K562 (cell line): ENCODE results near the gene GHDC. TPM values are rescaled to one million over a fixed set of nuclear protein-coding genes. Genes with fewer than 3 reads are reported as not detected.

ENCODE experiments used
- ATAC-seq: fragments of 200-7000 bp; cut with Tn5 transposase; 3 replicates; pipeline ENCODE4 v1.9.1; 2020; ENCODE audit warnings: moderate library complexity
- BruUV-seq: library from RNA; stranded (reverse); fragments of 400-500 nt; replicated peaks from 2 replicates; lab custom pipeline; 2021; lab: Mats Ljungman, UMichigan
- CTCF ChIA-PET: fragments of 300-600 bp; formaldehyde crosslinking; extraction: SDS; loops from one replicate; lab custom pipeline; 2021; ENCODE audit warnings: low intra/inter-chr PET ratio; lab: Yijun Ruan, JAX
- POLR2A ChIA-PET: fragments of 300-600, 350-650 bp; sonication (Branson Sonifier 250); formaldehyde crosslinking; extraction: SDS; loops from one replicate; lab custom pipeline; 2021; ENCODE audit warnings: antibody characterized with exemption, inconsistent platforms; lab: Yijun Ruan, JAX
- DNase-seq, 4 experiments: peaks; one replicate each; pipeline versions ENCODE4 v3.0.0 to v3.0.0-alpha.2; 2011 to 2018; ENCODE audit warnings: low spot score in 3 of 4, mixed read lengths in 3 of 4; ENCODE audit errors: extremely low read depth in 1 of 4
- FAIRE-seq: peaks from 2 replicates; lab custom pipeline; 2011; peaks lifted over from hg19 to GRCh38; lab: Jason Lieb, UNC
- H2AFZ ChIP-seq: 2 replicates; pipeline ENCODE4 v1.6.0; 2011; ENCODE audit warnings: low read depth, low read length, control low read depth, inconsistent platforms
- H3K27ac ChIP-seq: fragments of 200-600 bp; 3 replicates; pipeline ENCODE4 v1.8.0; 2011; ENCODE audit warnings: low read depth, mild to moderate bottlenecking, control low read depth, inconsistent platforms, low read length, moderate library complexity, mixed read lengths; ENCODE audit errors: extremely low read depth
- H3K27me3 ChIP-seq, 2 experiments: fragments of 300-600 bp in 1 of 2; 2 replicates in 1 of 2; 3 replicates in 1 of 2; pipeline versions ENCODE4 v1.6.0 to v1.8.0; 2011; ENCODE audit warnings: inconsistent platforms in 2 of 2, low read length in 2 of 2, mild to moderate bottlenecking in 1 of 2, mixed read lengths in 1 of 2, moderate library complexity in 1 of 2; ENCODE audit not compliant: control insufficient read depth in 2 of 2, insufficient read depth in 2 of 2
- H3K36me3 ChIP-seq: fragments of 300-600 bp; 3 replicates; pipeline ENCODE4 v1.8.0; 2011; ENCODE audit warnings: mild to moderate bottlenecking, low read length, inconsistent platforms; ENCODE audit not compliant: control insufficient read depth, insufficient read depth
- H3K4me1 ChIP-seq, 2 experiments: fragments of 200-600 bp in 1 of 2; replicated peaks in 1 of 2; 2 replicates in 1 of 2; 3 replicates in 1 of 2; pipeline versions ENCODE4 v1.5.1 to v1.8.0; 2011; ENCODE audit warnings: inconsistent platforms in 2 of 2, low read length in 2 of 2, mild to moderate bottlenecking in 1 of 2, mixed read lengths in 1 of 2, moderate library complexity in 1 of 2; ENCODE audit not compliant: control insufficient read depth in 2 of 2, insufficient read depth in 2 of 2
- H3K4me2 ChIP-seq: 2 replicates; pipeline ENCODE4 v1.6.1; 2011; ENCODE audit warnings: low read length, control low read depth, inconsistent platforms, mixed read lengths; ENCODE audit not compliant: insufficient read depth
- H3K4me3 ChIP-seq: fragments of 200-600 bp; sonication (generic), shearing (Covaris generic); 2 replicates; pipeline ENCODE4 v1.5.1; 2016; ENCODE audit warnings: control low read depth, inconsistent platforms
- H3K79me2 ChIP-seq: fragments of 200-600 bp; 3 replicates; pipeline ENCODE4 v1.8.0; 2011; ENCODE audit warnings: low read length, inconsistent platforms; ENCODE audit not compliant: control insufficient read depth, insufficient read depth
- H3K9ac ChIP-seq, 2 experiments: 2 replicates each; pipeline versions ENCODE4 v1.6.0 to v1.6.1; 2011; ENCODE audit warnings: low read depth in 2 of 2, low read length in 2 of 2, control low read depth in 1 of 2, inconsistent platforms in 1 of 2, mild to moderate bottlenecking in 1 of 2, mixed read lengths in 1 of 2; ENCODE audit not compliant: insufficient read depth in 1 of 2
- H3K9me1 ChIP-seq: one replicate; pipeline ENCODE4 v1.6.0; 2011; ENCODE audit warnings: inconsistent platforms, mild to moderate bottlenecking, low read length, moderate library complexity; ENCODE audit not compliant: control insufficient read depth, insufficient read depth
- H3K9me3 ChIP-seq: replicated peaks from 2 replicates; pipeline ENCODE4 v1.5.1; 2011; ENCODE audit warnings: low read depth, low read length, inconsistent platforms; ENCODE audit not compliant: control insufficient read depth, insufficient read depth
- H4K20me1 ChIP-seq: replicated peaks from 2 replicates; pipeline ENCODE4 v1.6.1; 2011; ENCODE audit warnings: low read length, inconsistent platforms, mixed read lengths; ENCODE audit not compliant: control insufficient read depth, insufficient read depth
- ARID1B ChIP-seq: fragments of 450-650 bp; IDR thresholded peaks from 2 replicates; pipeline ENCODE4 v1.6.1; 2016; ENCODE audit warnings: antibody characterized with exemption, mild to moderate bottlenecking, inconsistent platforms
- ARID2 ChIP-seq: fragments of 450-650 bp; IDR thresholded peaks from 2 replicates; pipeline ENCODE4 v1.6.1; 2017; ENCODE audit warnings: antibody characterized with exemption, mild to moderate bottlenecking
- CEBPG ChIP-seq, 3 experiments: fragments of 200-800 bp in 1 of 3; sonication (Bioruptor generic) in 1 of 3; sonication (generic) in 1 of 3; formaldehyde crosslinking in 1 of 3; IDR thresholded peaks in 2 of 3; conservative IDR thresholded peaks in 1 of 3; 2 replicates each; pipeline versions ENCODE4 v1.6.1 to v1.8.0; 2016 to 2022; ENCODE audit warnings: missing compliant biosample characterization in 2 of 3, missing genetic modification characterization in 2 of 3, mild to moderate bottlenecking in 1 of 3, missing genetic modification reagents in 1 of 3
- GTF2E2 ChIP-seq: fragments of 200-800 bp; sonication (Bioruptor generic); IDR thresholded peaks from 2 replicates; pipeline ENCODE4 v1.6.1; 2016; ENCODE audit warnings: missing genetic modification characterization, missing compliant biosample characterization
- OTX1 ChIP-seq: fragments of 450-650 bp; formaldehyde crosslinking; IDR thresholded peaks from 2 replicates; pipeline ENCODE4 v1.4.0; 2022; ENCODE audit warnings: mild to moderate bottlenecking
- POLR2B ChIP-seq: fragments of 450-650 bp; IDR thresholded peaks from 2 replicates; pipeline ENCODE4 v1.6.1; 2018; ENCODE audit warnings: low read depth; ENCODE audit not compliant: partially characterized antibody
- RBM22 ChIP-seq: fragments of 200-400 bp; formaldehyde crosslinking; IDR thresholded peaks from 2 replicates; pipeline ENCODE4 v1.6.1; 2018; ENCODE audit warnings: low read length, low read depth; ENCODE audit not compliant: poor library complexity, severe bottlenecking
- TRIM24 ChIP-seq, 2 experiments: fragments of 450-650 bp; IDR thresholded peaks; 2 replicates each; pipeline ENCODE4 v1.6.1; 2016
- VEZF1 ChIP-seq: fragments of 200-800 bp; sonication (Bioruptor generic); IDR thresholded peaks from 2 replicates; pipeline ENCODE4 v1.6.1; 2017; ENCODE audit warnings: missing genetic modification characterization, missing compliant biosample characterization
- ZBTB5 ChIP-seq: fragments of 450-650 bp; IDR thresholded peaks from 2 replicates; pipeline ENCODE4 v1.6.1; 2017; ENCODE audit warnings: antibody characterized with exemption
- ZNF253 ChIP-seq: fragments of 250-450 bp; sonication (Bioruptor Pico); conservative IDR thresholded peaks from 2 replicates; pipeline ENCODE4 v1.6.1; 2021; ENCODE audit warnings: mild to moderate bottlenecking
- ZNF280A ChIP-seq: fragments of 450-650 bp; IDR thresholded peaks from 2 replicates; pipeline ENCODE4 v1.6.1; 2018; ENCODE audit warnings: mild to moderate bottlenecking, low read depth; ENCODE audit not compliant: partially characterized antibody
- ZNF551 ChIP-seq: fragments of 250-450 bp; sonication (Bioruptor Pico); IDR thresholded peaks from 2 replicates; pipeline ENCODE4 v1.5.0; 2021; ENCODE audit warnings: mild to moderate bottlenecking, moderate library complexity
- WGBS: fragments of 100-300 bp; shearing (Covaris generic); methylation state at CpG from one replicate; pipeline ENCODE4 v1.1.6; 2016; ENCODE audit warnings: low coverage, mixed read lengths; ENCODE audit not compliant: insufficient coverage; ENCODE audit errors: missing lambda C conversion rate; 5-methylcytosine and 5-hydroxymethylcytosine counted together
- in situ Hi-C: fragments of 300-500 bp; cut with MboI; formaldehyde crosslinking; loops from 4 replicates; pipeline ENCODE4 v1.15.0; 2018; ENCODE audit warnings: inconsistent platforms, mixed read lengths
- intact Hi-C: fragments of 100-400 bp; cut with micrococcal nuclease; formaldehyde crosslinking; loops from 2 replicates; pipeline ENCODE4 v1.14.2; 2022
- polyA plus RNA-seq, 8 experiments: library from polyadenylated mRNA; depleted of rRNA in 4 of 8; stranded (reverse) in 5 of 8; unstranded in 3 of 8; fragments of >200 nt; fragmentation: Nextera tagmentation in 2 of 8; fragmentation: Illumina TruSeq in 1 of 8; extraction: Ambion mirVana in 2 of 8; extraction: Trizol in 1 of 8; gene quantifications; 2 replicates each; pipeline versions ENCODE4 v1.2.1 to v1.2.3, GENCODE V29; 2011 to 2014; ENCODE audit warnings: inconsistent platforms in 1 of 8, missing spikeins in 1 of 8
- total RNA-seq, 7 experiments: library from RNA; depleted of rRNA in 6 of 7; stranded (reverse); fragments of >200 nt in 6 of 7; fragmentation: Illumina TruSeq in 2 of 7; extraction: Trizol in 2 of 7; gene quantifications; 2 replicates each; pipeline versions ENCODE4 v1.2.1 to v1.2.3, GENCODE V29; 2011 to 2021; ENCODE audit warnings: low replicate concordance in 1 of 7

The GHDC gene
- total and polyA plus RNA-seq, 9 of the 15 experiments (the other 6 are each of a cell fraction or from before 2014, with no cell fraction given), result 0.65 to 23.2 (median 11.2) TPM

- TF ChIP-seq TRIM24 (IDR thresholded peaks at IDR 0.05) (no peak), ZNF253 (no peak)
- TF ChIP-seq, all 486 proteins: peak for 0
Observed at GRCh38 chr17:42224651-42225050, 30.4 kb upstream of the GHDC start (continued).

GRCh38 chr17:42221886-42222745 is 27.8 kb upstream of the GHDC start:
- ChIA-PET POLR2A (interaction anchor here (0.6 to 2.0 kb wide), 13 partner anchors 11 to 206 kb away, joined by 3 to 7 read pairs (median 3); partner anchors contain the start of gene STAT5A), CTCF (interaction anchor here (1.2 kb wide), 2 partner anchors 89 to 101 kb away, joined by 3 read pairs; no protein-coding TSS in a partner anchor)
- H3K79me2 ChIP-seq, result peaks cover 3% of the 10 kb centered on the region; the same call in 2 of the 3 replicates
- peaks cover 0 to 3% of the 10 kb centered on the region in 2 experiments; a peak in 1 of 5 replicates for H3K4me1 ChIP-seq
- no peak overlapping the region for H3K4me3 ChIP-seq
- H3K27ac ChIP-seq, result peak overlapping the region; percentile 18; the same call in 1 of the 3 replicates
- no peaks in the 10 kb centered on the region for H3K27me3 ChIP-seq
- no peak overlapping the region for H3K9ac ChIP-seq
- BruUV-seq, result no TSS peak
- no peak overlapping the region for H3K4me2 ChIP-seq
- 57% methylated on average over 3 of the region's 3 CpGs for WGBS
- DNase-seq, result peak; percentile 28 to 80 (median 54)
- H3K9me3 ChIP-seq, result no peaks in the 10 kb centered on the region
- ATAC-seq, result peak; percentile 96
- in situ Hi-C loops (loop anchor here (10.0 kb wide), 1 partner anchor 183 kb away; no protein-coding TSS in a partner anchor), intact Hi-C loops (loop anchor here (10.0 kb wide), 2 partner anchors 93 to 183 kb away; no protein-coding TSS in a partner anchor)
- H3K9me1 ChIP-seq, result no peaks in the 10 kb centered on the region
- H4K20me1 ChIP-seq, result no peaks in the 10 kb centered on the region
- peak; percentile 74 for FAIRE-seq
- no peak overlapping the region for H2AFZ ChIP-seq
- peaks cover 81% of the 10 kb centered on the region for H3K36me3 ChIP-seq
- TF ChIP-seq VEZF1 (no peak), ZNF551 (CRISPR knock-in tag) (no peak), CEBPG (CRISPR knock-in tag; IDR thresholded peaks at IDR 0.05) (no peak), CEBPG (tag; conservative IDR thresholded peaks at IDR 0.05 in 1 of 2, IDR thresholded peaks at IDR 0.05 in 1 of 2) (no peak), ARID2 (peak; percentile 46; the same call in 1 of the 2 replicates), POLR2B (peak; percentile 52), RBM22 (peak; percentile 39), ZBTB5 (peak; percentile 42; the same call in 1 of the 2 replicates), OTX1 (peak; percentile 87; the same call in 1 of the 2 replicates), ZNF280A (peak; percentile 53), GTF2E2 (no peak), ARID1B (0 out of 2 replicates have a peak, but pooled peaks have one; percentile 39)
